Measurements from ENCODE around the gene TULP4.

DNA sequence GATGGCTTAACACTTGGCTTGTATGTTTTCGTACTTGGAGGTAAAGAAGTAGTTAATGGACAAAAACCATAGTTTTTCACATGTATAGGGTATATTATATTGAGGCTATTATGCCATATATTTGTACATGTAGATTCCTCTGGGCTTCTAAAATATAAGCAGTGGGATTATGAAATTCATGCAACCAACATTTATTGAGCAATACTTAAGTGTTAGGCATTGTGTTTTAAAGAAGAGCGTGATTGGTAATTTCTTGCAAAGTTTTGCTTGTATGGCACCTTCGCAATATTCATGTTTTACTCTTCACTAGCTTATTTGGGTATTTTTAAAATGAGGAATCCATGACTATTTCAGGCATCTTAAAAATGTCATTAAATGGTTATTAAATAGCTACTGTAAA, 2.5 kb downstream of the TULP4 start:
- TF ChIP-seq POLR2A (IDR thresholded peaks at IDR 0.05) (no peak), CTCF (IDR thresholded peaks at IDR 0.05) (no peak), POLR2AphosphoS5 (IDR thresholded peaks at IDR 0.05) (no peak)
